ENCODE measurements around the gene LARGE1. TPM values are rescaled to one million over a fixed set of nuclear protein-coding genes. Genes with fewer than 3 reads are reported as not detected.

The LARGE1 gene
- total RNA-seq, 1 donor from 2014 or later, result 0.89 TPM

GRCh38 chr22:33758961-33759360, 161.3 kb downstream of the LARGE1 start:
- Mint-ChIP-seq H3K27me3 (ENCODE audit: low read depth) (no peaks in the 10 kb centered on the region), H3K4me1 (ENCODE audit: low read depth) (no peaks in the 10 kb centered on the region), H3K36me3 (ENCODE audit: low read depth) (no peaks in the 10 kb centered on the region), H3K27ac (no peak overlapping the region), H3K9me3 (peaks cover 69% of the 10 kb centered on the region), H3K4me3 (ENCODE audit: low read depth) (no peak overlapping the region)
- intact Hi-C loops (cut with micrococcal nuclease), result no loop called here
- no peak for DNase-seq (ENCODE audit: low spot score)

- peaks cover 68% of the 10 kb centered on the region for H3K9me3 Mint-ChIP-seq
- no peak overlapping the region for H3K27ac Mint-ChIP-seq
- H3K4me1 Mint-ChIP-seq (ENCODE audit: low read depth), result no peaks in the 10 kb centered on the region
- intact Hi-C loops (cut with micrococcal nuclease), result no loop called here
- no peak overlapping the region for H3K4me3 Mint-ChIP-seq (ENCODE audit: low read depth)
- no peak for DNase-seq (ENCODE audit: low spot score)
- no peaks in the 10 kb centered on the region for H3K36me3 Mint-ChIP-seq (ENCODE audit: low read depth)
- no peaks in the 10 kb centered on the region for H3K27me3 Mint-ChIP-seq (ENCODE audit: low read depth)
Observed at GRCh38 chr22:33757802-33758483, 162.3 kb downstream of the LARGE1 start.

GRCh38 chr22:33757041-33757801, 163.1 kb downstream of the LARGE1 start:
- H3K27ac Mint-ChIP-seq, result no peak overlapping the region
- intact Hi-C loops (cut with micrococcal nuclease), result no loop called here
- no peak for DNase-seq (ENCODE audit: low spot score)
- H3K36me3 Mint-ChIP-seq (ENCODE audit: low read depth), result no peaks in the 10 kb centered on the region
- H3K9me3 Mint-ChIP-seq, result peaks cover 69% of the 10 kb centered on the region
- H3K27me3 Mint-ChIP-seq (ENCODE audit: low read depth), result no peaks in the 10 kb centered on the region
- no peaks in the 10 kb centered on the region for H3K4me1 Mint-ChIP-seq (ENCODE audit: low read depth)
- H3K4me3 Mint-ChIP-seq (ENCODE audit: low read depth), result no peak overlapping the region

GRCh38 chr22:33756508-33756949, 163.7 kb downstream of the LARGE1 start:
- no peaks in the 10 kb centered on the region for H3K36me3 Mint-ChIP-seq (ENCODE audit: low read depth)

GRCh38 chr22:33748714-33749113, 171.6 kb downstream of the LARGE1 start:
- peaks cover 34% of the 10 kb centered on the region for H3K9me3 Mint-ChIP-seq
- H3K27ac Mint-ChIP-seq, result no peak overlapping the region
- no peaks in the 10 kb centered on the region for H3K36me3 Mint-ChIP-seq (ENCODE audit: low read depth)
- H3K4me1 Mint-ChIP-seq (ENCODE audit: low read depth), result no peaks in the 10 kb centered on the region
- intact Hi-C loops (cut with micrococcal nuclease), result no loop called here
- no peaks in the 10 kb centered on the region for H3K27me3 Mint-ChIP-seq (ENCODE audit: low read depth)
- no peak for DNase-seq (ENCODE audit: low spot score)
- H3K4me3 Mint-ChIP-seq (ENCODE audit: low read depth), result no peak overlapping the region

More at GRCh38 chr22:33756508-33756949, 163.7 kb downstream of the LARGE1 start:
- intact Hi-C loops (cut with micrococcal nuclease), result no loop called here
- peaks cover 68% of the 10 kb centered on the region for H3K9me3 Mint-ChIP-seq
- H3K27me3 Mint-ChIP-seq (ENCODE audit: low read depth), result no peaks in the 10 kb centered on the region
- H3K27ac Mint-ChIP-seq, result no peak overlapping the region
- DNase-seq (ENCODE audit: low spot score), result no peak
- no peak overlapping the region for H3K4me3 Mint-ChIP-seq (ENCODE audit: low read depth)
- no peaks in the 10 kb centered on the region for H3K4me1 Mint-ChIP-seq (ENCODE audit: low read depth)

GRCh38 chr22:33747576-33748180, 172.6 kb downstream of the LARGE1 start:
- intact Hi-C loops (cut with micrococcal nuclease), result no loop called here
- Mint-ChIP-seq H3K27ac (no peak overlapping the region), H3K9me3 (peaks cover 44% of the 10 kb centered on the region)

GRCh38 chr22:33747029-33747428, 173.2 kb downstream of the LARGE1 start:
- H3K4me1 Mint-ChIP-seq (ENCODE audit: low read depth), result no peaks in the 10 kb centered on the region
- intact Hi-C loops (cut with micrococcal nuclease), result no loop called here
- no peak overlapping the region for H3K4me3 Mint-ChIP-seq (ENCODE audit: low read depth)
- no peak for DNase-seq (ENCODE audit: low spot score)
- H3K36me3 Mint-ChIP-seq (ENCODE audit: low read depth), result no peaks in the 10 kb centered on the region
- peaks cover 37% of the 10 kb centered on the region for H3K9me3 Mint-ChIP-seq
- H3K27ac Mint-ChIP-seq, result no peak overlapping the region
- no peaks in the 10 kb centered on the region for H3K27me3 Mint-ChIP-seq (ENCODE audit: low read depth)

More at GRCh38 chr22:33747576-33748180, 172.6 kb downstream of the LARGE1 start:
- Mint-ChIP-seq H3K4me3 (ENCODE audit: low read depth) (no peak overlapping the region), H3K36me3 (ENCODE audit: low read depth) (no peaks in the 10 kb centered on the region), H3K4me1 (ENCODE audit: low read depth) (no peaks in the 10 kb centered on the region), H3K27me3 (ENCODE audit: low read depth) (no peaks in the 10 kb centered on the region)
- no peak for DNase-seq (ENCODE audit: low spot score)

- no peak overlapping the region for H3K4me3 Mint-ChIP-seq (ENCODE audit: low read depth)
- no peak overlapping the region for H3K27ac Mint-ChIP-seq
- no peaks in the 10 kb centered on the region for H3K4me1 Mint-ChIP-seq (ENCODE audit: low read depth)
Observed at GRCh38 chr22:33746501-33746928, 173.8 kb downstream of the LARGE1 start.

GRCh38 chr22:33745501-33745900, 174.8 kb downstream of the LARGE1 start:
- no peaks in the 10 kb centered on the region for H3K4me1 Mint-ChIP-seq (ENCODE audit: low read depth)

More at GRCh38 chr22:33746501-33746928, 173.8 kb downstream of the LARGE1 start:
- Mint-ChIP-seq H3K9me3 (peaks cover 36% of the 10 kb centered on the region), H3K36me3 (ENCODE audit: low read depth) (no peaks in the 10 kb centered on the region), H3K27me3 (ENCODE audit: low read depth) (no peaks in the 10 kb centered on the region)
- intact Hi-C loops (cut with micrococcal nuclease), result no loop called here
- no peak for DNase-seq (ENCODE audit: low spot score)

GRCh38 chr22:33743756-33744155, 176.5 kb downstream of the LARGE1 start:
- H3K27me3 Mint-ChIP-seq (ENCODE audit: low read depth), result no peaks in the 10 kb centered on the region
- DNase-seq (ENCODE audit: low spot score), result no peak
- H3K36me3 Mint-ChIP-seq (ENCODE audit: low read depth), result no peaks in the 10 kb centered on the region
- no peak overlapping the region for H3K27ac Mint-ChIP-seq
- intact Hi-C loops (cut with micrococcal nuclease), result no loop called here
- H3K4me3 Mint-ChIP-seq (ENCODE audit: low read depth), result no peak overlapping the region
- H3K4me1 Mint-ChIP-seq (ENCODE audit: low read depth), result no peaks in the 10 kb centered on the region
- peaks cover 34% of the 10 kb centered on the region for H3K9me3 Mint-ChIP-seq

More at GRCh38 chr22:33745501-33745900, 174.8 kb downstream of the LARGE1 start:
- H3K36me3 Mint-ChIP-seq (ENCODE audit: low read depth), result no peaks in the 10 kb centered on the region
- H3K27me3 Mint-ChIP-seq (ENCODE audit: low read depth), result no peaks in the 10 kb centered on the region
- H3K27ac Mint-ChIP-seq, result no peak overlapping the region
- DNase-seq (ENCODE audit: low spot score), result no peak
- H3K9me3 Mint-ChIP-seq, result peaks cover 36% of the 10 kb centered on the region
- intact Hi-C loops (cut with micrococcal nuclease), result no loop called here
- H3K4me3 Mint-ChIP-seq (ENCODE audit: low read depth), result no peak overlapping the region

- Mint-ChIP-seq H3K9me3 (peaks cover 28% of the 10 kb centered on the region), H3K4me1 (ENCODE audit: low read depth) (no peaks in the 10 kb centered on the region), H3K4me3 (ENCODE audit: low read depth) (no peak overlapping the region), H3K36me3 (ENCODE audit: low read depth) (no peaks in the 10 kb centered on the region), H3K27me3 (ENCODE audit: low read depth) (no peaks in the 10 kb centered on the region), H3K27ac (no peak overlapping the region)
- DNase-seq (ENCODE audit: low spot score), result no peak
- intact Hi-C loops (cut with micrococcal nuclease), result no loop called here
Observed at GRCh38 chr22:33741025-33741424, 179.3 kb downstream of the LARGE1 start.

- Mint-ChIP-seq H3K4me1 (ENCODE audit: low read depth) (no peaks in the 10 kb centered on the region), H3K9me3 (peaks cover 32% of the 10 kb centered on the region), H3K27ac (no peak overlapping the region), H3K36me3 (ENCODE audit: low read depth) (no peaks in the 10 kb centered on the region), H3K27me3 (ENCODE audit: low read depth) (no peaks in the 10 kb centered on the region), H3K4me3 (ENCODE audit: low read depth) (no peak overlapping the region)
- intact Hi-C loops (cut with micrococcal nuclease), result no loop called here
- DNase-seq (ENCODE audit: low spot score), result no peak
Observed at GRCh38 chr22:33739516-33739915, 180.8 kb downstream of the LARGE1 start.

GRCh38 chr22:33737662-33738061, 182.6 kb downstream of the LARGE1 start:
- Mint-ChIP-seq H3K27me3 (ENCODE audit: low read depth) (no peaks in the 10 kb centered on the region), H3K27ac (no peak overlapping the region), H3K4me1 (ENCODE audit: low read depth) (no peaks in the 10 kb centered on the region), H3K4me3 (ENCODE audit: low read depth) (no peak overlapping the region), H3K9me3 (peaks cover 35% of the 10 kb centered on the region), H3K36me3 (ENCODE audit: low read depth) (no peaks in the 10 kb centered on the region)
- intact Hi-C loops (cut with micrococcal nuclease), result no loop called here
- no peak for DNase-seq (ENCODE audit: low spot score)
